Measurements from ENCODE around the gene CAMTA1.

CAMTA1 gene

DNA sequence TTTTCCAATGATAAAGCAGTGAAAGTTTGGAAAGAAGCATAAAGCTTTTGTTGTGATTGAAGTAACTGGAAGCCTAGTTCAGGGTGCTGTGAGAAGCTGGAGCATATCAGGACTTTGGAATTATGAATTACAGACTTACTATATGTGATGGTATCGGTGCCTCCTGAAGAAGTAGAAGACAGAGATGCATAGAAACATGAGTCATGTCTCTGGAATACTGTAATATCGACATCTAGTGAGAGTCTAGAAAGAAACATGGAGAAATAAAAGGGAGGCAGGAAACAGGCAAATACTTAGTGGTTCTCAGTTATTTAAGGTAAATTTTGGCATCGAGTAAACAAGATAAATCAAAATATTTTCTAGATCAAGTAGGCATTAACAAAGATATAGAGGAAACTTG lies 103.0 kb downstream of the CAMTA1 start:
- in situ Hi-C loops (cut with MboI; ENCODE audit: low sequenced_read_pairs, unreplicated experiment), result no loop called here

DNA sequence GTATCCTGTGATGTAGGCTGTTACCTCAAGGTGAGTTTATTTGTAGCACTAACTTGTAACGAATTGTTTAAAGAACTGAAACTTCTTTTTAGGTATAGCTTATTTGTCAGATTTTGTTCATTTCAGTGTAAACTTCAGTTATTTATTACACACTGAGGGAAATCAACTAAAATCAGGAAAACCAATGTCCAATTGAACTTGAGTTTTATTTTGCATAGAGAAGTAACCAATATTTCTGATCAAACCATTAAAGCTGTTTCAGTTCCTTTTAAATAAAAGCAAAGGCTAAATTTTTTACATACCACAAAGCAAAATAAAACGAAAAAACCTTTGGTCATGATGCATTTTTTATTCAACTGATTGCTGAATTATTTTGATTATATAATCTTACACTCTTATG lies 103.6 kb downstream of the CAMTA1 start:
- TF ChIP-seq, protein P1, sequence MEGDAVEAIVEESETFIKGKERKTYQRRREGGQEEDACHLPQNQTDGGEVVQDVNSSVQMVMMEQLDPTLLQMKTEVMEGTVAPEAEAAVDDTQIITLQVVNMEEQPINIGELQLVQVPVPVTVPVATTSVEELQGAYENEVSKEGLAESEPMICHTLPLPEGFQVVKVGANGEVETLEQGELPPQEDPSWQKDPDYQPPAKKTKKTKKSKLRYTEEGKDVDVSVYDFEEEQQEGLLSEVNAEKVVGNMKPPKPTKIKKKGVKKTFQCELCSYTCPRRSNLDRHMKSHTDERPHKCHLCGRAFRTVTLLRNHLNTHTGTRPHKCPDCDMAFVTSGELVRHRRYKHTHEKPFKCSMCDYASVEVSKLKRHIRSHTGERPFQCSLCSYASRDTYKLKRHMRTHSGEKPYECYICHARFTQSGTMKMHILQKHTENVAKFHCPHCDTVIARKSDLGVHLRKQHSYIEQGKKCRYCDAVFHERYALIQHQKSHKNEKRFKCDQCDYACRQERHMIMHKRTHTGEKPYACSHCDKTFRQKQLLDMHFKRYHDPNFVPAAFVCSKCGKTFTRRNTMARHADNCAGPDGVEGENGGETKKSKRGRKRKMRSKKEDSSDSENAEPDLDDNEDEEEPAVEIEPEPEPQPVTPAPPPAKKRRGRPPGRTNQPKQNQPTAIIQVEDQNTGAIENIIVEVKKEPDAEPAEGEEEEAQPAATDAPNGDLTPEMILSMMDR (IDR thresholded peaks at IDR 0.05; ENCODE audit: borderline replicate concordance, control extremely low read depth, extremely low read depth, insufficient read depth, missing control alignments), result no peak
- DNase-seq (ENCODE audit: low spot score), result no peak
- in situ Hi-C loops (cut with MboI; ENCODE audit: low sequenced_read_pairs, unreplicated experiment), result no loop called here

More for the DNA sequence above, 103.0 kb downstream of the CAMTA1 start:
- TF ChIP-seq, protein P1 (IDR thresholded peaks at IDR 0.05; ENCODE audit: borderline replicate concordance, control extremely low read depth, extremely low read depth, insufficient read depth, missing control alignments), result no peak
- DNase-seq (ENCODE audit: low spot score), result no peak

DNA sequence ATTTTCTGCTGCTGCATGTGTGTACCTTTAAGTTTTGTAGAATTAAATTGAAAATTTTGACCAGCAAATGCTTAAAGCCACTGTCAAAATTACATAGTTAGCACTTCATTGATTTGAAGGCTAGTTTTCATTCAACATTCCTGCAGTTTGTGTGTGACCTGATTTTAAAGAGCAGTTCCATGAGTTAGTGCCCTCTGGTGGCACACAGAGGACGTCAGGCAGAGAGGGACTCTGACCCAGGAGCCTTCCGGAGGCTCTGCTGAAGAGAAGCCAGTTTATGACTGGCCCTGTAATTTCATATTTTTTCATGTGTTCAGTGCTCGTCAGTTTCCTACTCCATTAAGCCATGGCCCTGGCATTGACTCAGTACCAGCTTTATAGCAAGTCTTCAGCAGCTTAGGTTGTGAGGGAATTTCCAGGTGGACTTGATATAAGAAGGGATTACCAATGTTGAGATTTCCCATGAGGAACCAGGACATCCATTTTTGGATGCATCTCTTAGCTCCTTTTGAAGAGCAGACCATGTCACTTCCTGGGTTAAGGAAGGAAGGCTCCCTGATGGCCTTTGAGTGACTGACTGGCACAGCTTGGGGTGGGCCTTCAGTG lies 104.7 kb downstream of the CAMTA1 start:
- no peak for DNase-seq (ENCODE audit: low spot score)
- TF ChIP-seq, protein P1 (IDR thresholded peaks at IDR 0.05; ENCODE audit: borderline replicate concordance, control extremely low read depth, extremely low read depth, insufficient read depth, missing control alignments), result peak; percentile 72
- in situ Hi-C loops (cut with MboI; ENCODE audit: low sequenced_read_pairs, unreplicated experiment), result no loop called here

DNA sequence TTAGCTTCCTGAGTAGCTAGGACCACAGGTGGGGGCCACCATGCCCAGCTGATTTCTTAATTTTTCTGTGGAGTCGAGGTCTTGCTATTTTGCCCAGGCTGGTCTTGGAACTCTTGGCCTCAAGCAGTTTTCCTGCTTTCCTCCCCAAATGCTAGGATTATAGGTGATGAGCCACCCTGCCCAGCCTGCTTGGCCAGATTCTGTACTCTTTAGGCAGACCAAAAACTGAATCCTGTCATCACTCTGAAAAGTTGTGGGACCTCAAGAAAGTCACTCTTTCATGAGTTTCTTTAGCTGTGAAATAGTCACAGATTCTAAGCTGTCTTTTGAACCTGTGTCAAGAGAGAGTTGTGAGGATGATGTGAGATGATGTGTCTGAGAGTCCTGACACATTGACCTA lies 105.4 kb downstream of the CAMTA1 start:
- TF ChIP-seq, protein P1 (IDR thresholded peaks at IDR 0.05; ENCODE audit: borderline replicate concordance, control extremely low read depth, extremely low read depth, insufficient read depth, missing control alignments), result no peak
- DNase-seq (ENCODE audit: low spot score), result no peak
- in situ Hi-C loops (cut with MboI; ENCODE audit: low sequenced_read_pairs, unreplicated experiment), result no loop called here

DNA sequence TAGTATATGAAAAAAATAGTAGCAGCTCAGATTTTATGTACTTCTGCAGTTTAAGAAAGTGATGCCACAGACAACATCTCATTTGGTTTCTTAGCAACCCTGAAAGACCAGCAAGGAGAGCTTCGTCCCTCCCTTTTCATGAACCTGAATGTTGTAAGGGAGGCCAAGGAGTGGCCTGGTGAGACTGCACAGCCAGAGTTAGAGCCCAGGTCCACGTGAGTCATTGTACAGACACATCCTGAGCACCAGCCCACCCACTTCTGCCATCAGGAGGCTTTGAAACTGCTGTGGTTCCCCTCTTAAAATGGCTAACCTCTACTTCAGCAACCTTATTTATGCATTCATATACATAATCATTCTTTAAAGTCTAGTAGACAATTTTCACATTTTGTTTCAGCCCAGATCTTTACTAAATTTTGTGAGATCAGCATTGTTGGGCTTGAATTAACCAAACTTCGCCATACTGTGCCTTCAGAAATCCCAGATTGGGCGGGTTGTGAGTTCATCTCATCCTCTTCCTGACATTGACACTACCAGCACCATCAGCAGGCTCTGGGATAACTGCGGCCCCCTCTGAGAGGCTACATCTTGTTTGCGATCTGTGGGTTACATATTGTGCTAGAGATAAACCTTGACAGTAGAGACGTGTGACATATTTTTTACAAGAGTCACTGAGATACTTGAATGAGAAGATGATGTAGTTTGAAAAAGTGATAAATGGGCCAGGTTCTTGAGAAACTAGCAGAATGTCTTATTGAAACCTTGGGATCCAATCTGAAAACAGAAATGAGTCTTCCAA lies 106.7 kb downstream of the CAMTA1 start:
- DNase-seq (ENCODE audit: low spot score), result no peak
- TF ChIP-seq, protein P1 (IDR thresholded peaks at IDR 0.05; ENCODE audit: borderline replicate concordance, control extremely low read depth, extremely low read depth, insufficient read depth, missing control alignments), result no peak
- in situ Hi-C loops (cut with MboI; ENCODE audit: low sequenced_read_pairs, unreplicated experiment), result no loop called here

DNA sequence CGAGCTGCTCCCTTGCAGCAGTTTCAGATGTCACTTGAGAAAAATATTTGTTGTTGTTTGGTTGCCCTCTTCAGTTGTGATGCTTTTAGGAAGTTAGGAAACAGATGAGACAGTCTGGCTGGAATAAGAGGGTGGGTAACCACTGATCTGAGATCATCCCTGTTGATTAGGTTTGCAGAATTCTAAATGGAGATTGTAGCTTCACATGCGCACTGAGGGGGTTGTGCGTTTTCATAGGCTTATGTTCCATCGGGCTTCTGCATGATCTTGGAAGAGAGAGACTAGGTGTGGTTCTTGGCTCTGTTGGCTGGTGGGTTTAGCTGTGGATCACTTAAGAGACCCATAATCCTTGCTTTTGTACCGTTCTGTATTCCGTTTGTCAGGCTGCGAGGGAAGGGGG lies 108.1 kb downstream of the CAMTA1 start:
- TF ChIP-seq, protein P1 (IDR thresholded peaks at IDR 0.05; ENCODE audit: borderline replicate concordance, control extremely low read depth, extremely low read depth, insufficient read depth, missing control alignments), result no peak
- in situ Hi-C loops (cut with MboI; ENCODE audit: low sequenced_read_pairs, unreplicated experiment), result no loop called here
- DNase-seq (ENCODE audit: low spot score), result no peak
